ENCODE data around the gene CMTM6. TPM values are rescaled to one million over a fixed set of nuclear protein-coding genes. Genes with fewer than 3 reads are reported as not detected.

The CMTM6 gene
- total RNA-seq, 4 donors from 2014 or later: 63.8 to 124 (median 71.3) TPM

DNA sequence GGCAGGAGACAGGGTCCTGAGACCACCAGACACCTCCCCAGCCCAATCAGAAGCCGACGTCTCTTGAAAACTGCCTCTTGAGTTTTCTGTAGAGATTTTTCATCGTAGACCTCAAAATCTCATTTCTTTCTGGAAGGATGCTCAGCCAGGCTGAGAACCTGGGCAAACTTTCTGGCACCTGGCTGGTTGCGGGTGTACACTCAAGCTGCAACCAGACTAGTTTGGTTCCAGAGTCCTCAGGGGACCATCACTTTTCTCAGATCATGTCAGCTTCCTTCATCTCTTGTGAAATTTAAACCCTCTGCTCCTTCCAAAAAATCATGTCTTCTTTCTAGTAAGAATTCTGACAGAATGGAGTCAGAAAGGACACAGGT lies 65.8 kb downstream of the CMTM6 start:
- 95 to 98% methylated on average over 4 of the region's 4 CpGs for WGBS, 2 donors
- intact Hi-C loops (cut with DNase I): no loop called here

DNA sequence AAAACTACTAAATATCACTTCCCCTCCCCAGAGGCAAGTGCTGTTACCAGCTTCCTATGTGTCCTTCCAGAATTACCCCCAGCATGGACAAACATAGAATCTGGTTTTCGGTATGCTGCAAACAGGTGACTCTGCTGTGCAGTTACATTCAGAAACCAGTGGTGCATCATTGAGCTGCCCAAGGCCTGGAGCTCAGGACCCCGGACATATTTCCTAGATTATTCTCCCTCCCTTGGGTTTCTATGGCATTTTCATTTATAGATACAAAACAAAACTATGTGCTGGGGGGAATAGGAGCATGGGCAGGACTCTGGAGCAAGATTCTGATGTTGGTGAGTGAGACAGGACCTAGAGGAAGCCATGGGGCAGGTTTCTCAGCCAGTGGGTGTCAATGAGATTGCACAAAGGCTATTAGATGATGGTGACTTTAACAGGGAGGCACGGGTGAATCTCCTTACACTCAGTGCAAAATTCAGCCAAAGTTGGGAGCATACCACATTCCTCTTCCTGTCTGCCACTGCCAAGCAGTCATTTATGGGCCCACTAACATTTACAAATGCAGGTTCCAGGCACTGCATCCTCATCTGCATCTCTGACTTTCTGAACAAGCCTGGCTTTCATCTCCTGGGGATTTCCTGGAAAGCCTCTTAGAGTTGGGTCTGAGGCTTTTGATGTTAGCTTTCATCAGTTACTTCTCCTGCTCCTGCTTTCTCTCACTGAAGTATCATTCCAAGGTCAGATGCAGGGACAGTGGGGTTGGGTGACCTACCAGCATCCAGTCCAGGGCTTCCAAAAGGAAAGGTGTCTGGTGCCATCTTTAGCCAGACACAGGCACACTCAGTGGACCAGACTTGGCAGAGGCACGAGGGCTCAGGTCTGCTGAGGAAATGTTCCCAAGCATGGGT lies 66.5 kb downstream of the CMTM6 start:
- no peak for DNase-seq
- WGBS, 2 donors: 63 to 77% methylated on average over 3 to 4 of the region's 4 CpGs
- no peaks in the 10 kb centered on the region for H3K27me3 ChIP-seq
- TF ChIP-seq POLR2A (IDR thresholded peaks at IDR 0.05): no peak
- TF ChIP-seq, protein P1, sequence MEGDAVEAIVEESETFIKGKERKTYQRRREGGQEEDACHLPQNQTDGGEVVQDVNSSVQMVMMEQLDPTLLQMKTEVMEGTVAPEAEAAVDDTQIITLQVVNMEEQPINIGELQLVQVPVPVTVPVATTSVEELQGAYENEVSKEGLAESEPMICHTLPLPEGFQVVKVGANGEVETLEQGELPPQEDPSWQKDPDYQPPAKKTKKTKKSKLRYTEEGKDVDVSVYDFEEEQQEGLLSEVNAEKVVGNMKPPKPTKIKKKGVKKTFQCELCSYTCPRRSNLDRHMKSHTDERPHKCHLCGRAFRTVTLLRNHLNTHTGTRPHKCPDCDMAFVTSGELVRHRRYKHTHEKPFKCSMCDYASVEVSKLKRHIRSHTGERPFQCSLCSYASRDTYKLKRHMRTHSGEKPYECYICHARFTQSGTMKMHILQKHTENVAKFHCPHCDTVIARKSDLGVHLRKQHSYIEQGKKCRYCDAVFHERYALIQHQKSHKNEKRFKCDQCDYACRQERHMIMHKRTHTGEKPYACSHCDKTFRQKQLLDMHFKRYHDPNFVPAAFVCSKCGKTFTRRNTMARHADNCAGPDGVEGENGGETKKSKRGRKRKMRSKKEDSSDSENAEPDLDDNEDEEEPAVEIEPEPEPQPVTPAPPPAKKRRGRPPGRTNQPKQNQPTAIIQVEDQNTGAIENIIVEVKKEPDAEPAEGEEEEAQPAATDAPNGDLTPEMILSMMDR (IDR thresholded peaks at IDR 0.05): no peak
- H3K4me1 ChIP-seq: peaks cover 11 to 16% of the 10 kb centered on the region in 2 donors
- intact Hi-C loops (cut with DNase I): no loop called here
- H3K4me3 ChIP-seq (replicated peaks in 1 of 3): no peak overlapping the region
- H3K36me3 ChIP-seq: no peaks in the 10 kb centered on the region
- H3K9me3 ChIP-seq: no peaks in the 10 kb centered on the region
- no peak overlapping the region for H3K27ac ChIP-seq

More for the DNA sequence above, 65.8 kb downstream of the CMTM6 start:
- no peaks in the 10 kb centered on the region for H3K36me3 ChIP-seq
- H3K27ac ChIP-seq: no peak overlapping the region
- DNase-seq: no peak
- TF ChIP-seq, protein P1 (IDR thresholded peaks at IDR 0.05): no peak
- TF ChIP-seq POLR2A (IDR thresholded peaks at IDR 0.05): no peak
- no peaks in the 10 kb centered on the region for H3K9me3 ChIP-seq
- H3K4me1 ChIP-seq: peaks cover 14 to 18% of the 10 kb centered on the region in 2 donors
- no peak overlapping the region for H3K4me3 ChIP-seq (replicated peaks in 1 of 3)
- H3K27me3 ChIP-seq: no peaks in the 10 kb centered on the region

DNA sequence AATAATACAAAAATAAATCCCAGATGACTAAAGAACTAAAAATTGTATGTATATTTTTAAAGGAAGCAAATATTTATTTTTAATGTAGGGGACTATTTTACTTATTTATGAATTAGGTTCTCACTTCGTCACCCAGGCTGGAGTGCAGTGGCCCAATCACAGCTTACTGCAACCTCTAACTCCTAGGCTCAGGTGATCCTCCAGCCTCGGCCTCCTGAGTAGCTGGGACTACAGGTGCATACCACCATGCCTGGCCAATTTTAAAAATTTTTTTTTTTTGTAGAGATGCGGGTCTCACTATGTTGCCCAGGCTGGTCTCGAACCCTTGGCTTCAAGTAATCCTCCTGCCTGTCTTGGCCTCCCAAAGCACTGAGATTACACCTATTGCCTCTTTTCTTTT lies 68.4 kb downstream of the CMTM6 start:
- intact Hi-C loops (cut with DNase I): no loop called here
- Histone ChIP-seq H3K36me3 (no peaks in the 10 kb centered on the region), H3K27me3 (no peaks in the 10 kb centered on the region), H3K9me3 (no peaks in the 10 kb centered on the region), H3K4me3 (replicated peaks in 1 of 3) (no peak overlapping the region), H3K4me1 (peaks cover 0 to 6% of the 10 kb centered on the region in 2 donors), H3K27ac (no peak overlapping the region)
- WGBS, 2 donors: 96 to 97% methylated on average over 4 of the region's 4 CpGs
- DNase-seq: no peak
- TF ChIP-seq POLR2A (IDR thresholded peaks at IDR 0.05): no peak
- TF ChIP-seq, protein P1 (IDR thresholded peaks at IDR 0.05): no peak

DNA sequence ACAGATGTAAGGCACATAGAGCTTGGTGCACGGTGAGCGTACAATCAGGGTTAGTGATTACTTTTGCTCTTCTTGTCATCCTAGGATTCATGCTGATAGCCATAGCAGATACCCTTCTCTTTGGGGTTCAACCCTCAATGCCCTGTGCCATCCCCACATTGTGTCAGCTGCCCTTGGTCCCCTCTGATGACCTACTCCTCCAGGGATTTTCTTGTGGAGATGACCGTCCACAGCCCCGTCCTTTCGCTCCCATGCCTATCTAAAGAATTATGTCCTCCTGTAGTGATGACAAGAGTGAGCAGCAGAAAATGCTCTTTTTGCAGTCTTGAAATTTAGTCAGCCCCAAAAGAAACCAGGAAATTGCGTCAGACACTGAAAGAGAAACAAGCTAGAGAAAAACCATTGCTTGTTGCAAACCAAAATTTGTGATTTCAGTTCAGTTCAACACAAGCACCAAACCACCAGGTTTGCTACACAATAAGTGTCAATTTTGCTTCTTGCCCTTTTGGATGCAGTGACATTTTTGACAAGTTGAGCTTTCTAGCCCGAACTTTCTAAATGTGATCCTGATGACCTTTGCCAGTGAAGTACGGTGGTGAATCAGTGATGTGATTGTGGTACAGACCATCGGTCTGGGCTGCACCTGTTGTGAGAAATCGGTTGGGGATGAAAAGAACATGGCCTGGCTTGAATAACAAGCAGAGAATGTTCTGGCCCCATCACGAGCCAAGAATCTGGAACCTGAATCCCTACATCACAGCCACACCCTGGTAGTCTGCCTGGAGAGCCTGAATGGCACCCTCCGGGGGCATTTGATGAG lies 69.7 kb downstream of the CMTM6 start:
- H3K27ac ChIP-seq: no peak overlapping the region

More for the DNA sequence above, 69.7 kb downstream of the CMTM6 start:
- H3K36me3 ChIP-seq: no peaks in the 10 kb centered on the region
- TF ChIP-seq, protein P1 (IDR thresholded peaks at IDR 0.05): no peak
- TF ChIP-seq POLR2A (IDR thresholded peaks at IDR 0.05): no peak
- DNase-seq: no peak
- WGBS, 2 donors: 88 to 93% methylated on average over 12 of the region's 12 CpGs
- H3K27me3 ChIP-seq: no peaks in the 10 kb centered on the region
- intact Hi-C loops (cut with DNase I): no loop called here
- peaks cover 10 to 12% of the 10 kb centered on the region in 2 donors for H3K4me1 ChIP-seq
- H3K4me3 ChIP-seq (replicated peaks in 1 of 3): no peak overlapping the region
- H3K9me3 ChIP-seq: no peaks in the 10 kb centered on the region
